Fibroblast of gingiva (primary cell): ENCODE measurements around the gene IPCEF1.
"Not testable (repeated sequence)": the region's sequence is repeated elsewhere in the genome, so short reads cannot be mapped to it uniquely, and the experiment has no call there.

Experiments used
- DNase-seq: peaks from one replicate; pipeline ENCODE4 v3.0.0-alpha.2; 2011; ENCODE audit warnings: low read depth

IPCEF1 gene

DNA sequence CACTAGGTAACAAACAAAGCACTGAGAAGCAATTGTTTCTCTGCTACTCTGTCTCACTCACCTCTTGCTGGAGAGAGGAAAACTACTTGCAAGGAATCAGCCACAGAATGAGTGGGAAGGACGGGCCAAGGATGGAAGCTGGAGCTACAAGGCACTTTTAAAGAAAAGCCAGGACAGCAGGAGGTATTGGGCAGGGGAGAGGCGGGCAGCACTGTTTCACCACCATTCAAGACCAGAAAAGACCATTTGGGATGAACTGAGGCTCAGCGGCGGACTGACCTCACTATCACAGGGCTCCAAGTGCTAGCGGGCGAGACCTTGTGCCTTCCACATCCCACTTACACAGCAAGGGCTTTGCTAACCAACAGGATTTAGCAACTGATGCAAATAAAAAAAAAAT is 137.4 kb downstream of the IPCEF1 start:
- no peak for DNase-seq

GRCh38 chr6:154218787-154219186 is 137.8 kb downstream of the IPCEF1 start:
- no peak for DNase-seq

- DNase-seq: no peak
Observed at GRCh38 chr6:154218301-154218700, 138.3 kb downstream of the IPCEF1 start.

GRCh38 chr6:154213782-154214181 is 142.8 kb downstream of the IPCEF1 start:
- no peak for DNase-seq

DNA sequence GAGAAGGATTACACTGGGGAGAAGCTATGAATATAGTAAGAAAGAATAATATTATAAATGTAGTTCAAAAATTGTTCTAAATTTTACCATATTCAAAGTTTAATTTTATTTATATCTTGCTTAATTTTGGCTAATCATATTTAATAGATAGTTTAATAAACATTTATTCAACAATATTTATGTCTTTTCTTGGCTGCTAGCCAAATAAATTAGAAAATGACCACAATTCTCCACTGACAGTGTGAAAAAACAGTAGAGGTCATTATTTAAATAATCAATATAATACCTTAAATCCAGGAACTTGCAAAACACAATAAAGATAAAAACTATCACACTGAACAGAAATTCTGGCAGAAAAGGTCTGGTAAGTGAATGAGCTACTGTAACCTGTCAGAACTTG is 145.9 kb downstream of the IPCEF1 start:
- no peak for DNase-seq

DNA sequence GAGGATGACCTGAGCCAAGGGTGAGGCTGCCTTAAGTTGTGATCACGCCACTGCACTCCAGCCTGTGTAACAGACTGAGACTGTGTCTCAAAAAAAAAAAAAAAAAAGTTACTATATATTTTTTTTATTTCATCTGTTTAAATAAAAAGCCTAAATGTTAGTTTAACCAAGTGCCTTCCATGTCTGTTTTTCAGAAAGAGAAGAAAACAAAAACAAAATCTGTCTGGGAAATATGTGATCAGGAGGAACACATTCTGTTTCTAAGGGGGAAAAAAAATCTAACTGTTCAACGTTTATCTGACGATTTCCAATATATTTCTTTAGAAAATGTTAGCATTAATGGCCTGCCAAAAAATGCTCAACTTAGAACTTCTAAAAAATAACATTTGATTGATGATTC is 147.0 kb downstream of the IPCEF1 start:
- no peak for DNase-seq

- DNase-seq: no peak
Observed at GRCh38 chr6:154206996-154207395, 149.6 kb downstream of the IPCEF1 start.

- DNase-seq: no peak
Observed at GRCh38 chr6:154206141-154206540, 150.5 kb downstream of the IPCEF1 start.

GRCh38 chr6:154202958-154203357 is 153.6 kb downstream of the IPCEF1 start:
- no peak for DNase-seq

DNA sequence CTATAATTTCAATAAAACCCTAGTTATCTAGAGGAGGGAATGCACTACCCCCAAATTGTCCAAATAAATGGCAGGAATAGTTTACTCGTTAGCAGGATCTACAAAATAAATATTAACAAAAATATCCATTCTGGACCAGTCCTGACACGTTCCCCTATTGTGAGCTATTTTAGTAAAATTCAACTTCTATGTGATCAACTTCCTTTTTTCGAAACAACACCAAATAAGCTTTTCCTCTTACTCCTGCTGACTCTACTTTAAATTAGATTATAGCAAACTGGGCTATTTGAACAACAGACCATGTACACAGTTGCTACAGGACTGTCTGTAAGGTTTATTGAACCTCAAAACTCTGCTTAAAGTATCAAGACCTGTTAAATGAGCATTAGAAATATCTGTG is 154.3 kb downstream of the IPCEF1 start:
- DNase-seq: no peak

- not testable (repeated sequence) for DNase-seq
Observed at GRCh38 chr6:154201688-154202087, 154.9 kb downstream of the IPCEF1 start.

DNA sequence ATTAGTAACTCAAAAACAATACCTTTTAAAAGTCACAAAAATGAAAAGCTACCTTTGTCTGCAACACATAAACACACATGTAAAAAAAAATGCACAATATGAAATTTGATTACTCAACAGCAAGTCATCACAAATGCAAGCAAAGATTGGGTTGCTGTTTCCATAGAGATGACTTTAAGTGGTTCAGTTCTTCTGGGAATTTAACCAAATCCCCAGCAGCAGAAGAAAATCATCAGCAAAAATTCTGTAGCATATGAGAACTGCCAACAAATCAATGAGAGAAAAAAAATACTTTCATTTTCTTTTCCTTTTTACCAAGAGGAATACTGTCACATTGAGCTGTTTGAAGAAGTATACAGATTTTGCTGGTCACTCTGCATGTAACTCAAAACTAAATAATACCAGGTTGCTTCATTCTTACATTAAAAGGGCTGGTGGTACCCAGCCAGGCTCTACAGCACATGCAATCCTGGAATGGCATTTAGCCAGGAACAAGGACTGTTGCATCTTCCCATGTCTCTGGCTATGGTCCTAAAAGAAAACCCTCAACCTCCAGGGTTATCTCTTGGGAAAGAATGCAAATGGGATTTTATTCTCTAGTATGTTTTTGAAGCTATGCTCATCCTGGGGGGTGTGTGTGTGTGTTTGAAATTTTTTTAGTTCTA is 159.3 kb downstream of the IPCEF1 start:
- peak; percentile 83 for DNase-seq

GRCh38 chr6:154196333-154196885 is 160.2 kb downstream of the IPCEF1 start:
- no peak for DNase-seq

DNA sequence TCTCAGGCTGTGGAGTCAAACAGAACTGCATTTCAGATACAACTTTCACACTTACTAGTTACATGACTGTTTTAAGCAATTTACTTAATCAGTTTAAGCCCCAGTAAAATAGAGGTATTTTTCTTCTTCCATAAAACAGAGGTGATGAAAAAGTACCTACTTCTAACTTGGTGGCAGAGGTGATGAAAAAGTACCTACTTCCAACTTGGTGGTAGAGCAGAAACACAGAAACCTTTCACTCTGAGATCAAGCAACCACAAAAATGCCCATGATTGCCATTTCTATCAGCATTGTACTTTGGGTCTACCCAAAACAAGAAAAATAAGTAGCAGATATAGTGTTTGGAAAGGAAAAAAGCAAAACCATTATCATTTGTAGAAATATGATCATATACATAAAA is 168.9 kb downstream of the IPCEF1 start:
- DNase-seq: no peak

DNA sequence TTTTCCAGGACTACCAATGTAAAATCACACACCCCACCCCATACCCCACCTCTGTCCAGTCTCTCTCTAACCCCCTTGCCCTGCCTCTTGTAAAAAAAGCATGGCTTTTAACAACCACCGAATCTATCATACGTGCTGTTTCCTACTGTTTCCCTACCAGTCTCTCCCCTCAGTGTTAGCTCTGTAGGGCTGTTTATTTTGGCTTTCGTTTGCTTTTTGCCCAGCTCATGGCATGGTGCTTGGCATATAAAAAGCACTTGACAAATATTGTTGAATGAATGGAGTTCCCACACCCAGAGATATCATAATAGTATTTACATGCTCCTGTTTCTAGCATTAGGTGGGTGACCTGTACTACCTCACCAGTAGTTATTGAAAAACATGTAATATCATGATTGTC is 169.4 kb downstream of the IPCEF1 start:
- DNase-seq: no peak

DNA sequence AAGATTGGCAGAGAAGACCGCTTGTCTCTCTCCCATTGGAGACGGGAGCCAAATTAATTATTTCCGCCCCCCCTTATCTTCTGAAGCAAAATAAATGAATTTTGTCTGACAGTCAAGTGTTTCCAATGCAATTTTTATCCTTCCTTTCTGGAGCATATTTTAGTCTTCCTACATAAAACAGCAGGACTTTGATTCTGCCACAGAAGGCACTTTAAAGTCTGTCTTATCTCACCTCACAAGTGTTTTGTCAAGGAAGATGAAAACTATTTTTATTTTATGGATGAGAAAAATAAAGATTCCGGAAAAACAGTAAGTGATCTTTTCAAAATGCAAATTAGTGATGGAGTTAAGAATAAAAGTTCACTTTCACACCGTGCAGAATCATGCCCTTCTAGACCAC is 177.2 kb downstream of the IPCEF1 start:
- DNase-seq: no peak

DNA sequence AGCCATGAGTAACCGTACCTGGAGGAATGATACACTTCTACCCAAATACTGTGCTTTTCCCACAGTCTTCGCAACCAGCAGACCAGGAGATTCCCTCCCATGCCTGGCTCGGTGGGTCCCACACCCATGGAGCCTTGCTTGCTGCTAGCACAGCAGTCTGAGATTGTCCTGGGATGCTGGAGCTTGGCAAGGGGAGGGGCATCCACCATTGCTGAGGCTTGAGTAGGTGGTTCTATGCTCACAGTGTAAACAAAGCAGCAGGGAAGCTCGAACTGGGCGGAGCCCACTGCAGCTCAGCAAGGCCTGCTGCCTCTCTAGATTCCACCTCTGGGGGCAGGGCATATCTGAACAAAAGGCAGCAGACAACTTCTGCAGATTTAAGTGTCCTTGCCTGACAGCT is 184.2 kb downstream of the IPCEF1 start:
- DNase-seq: not testable (repeated sequence)

GRCh38 chr6:154170106-154170505 is 186.5 kb downstream of the IPCEF1 start:
- DNase-seq: no peak

DNA sequence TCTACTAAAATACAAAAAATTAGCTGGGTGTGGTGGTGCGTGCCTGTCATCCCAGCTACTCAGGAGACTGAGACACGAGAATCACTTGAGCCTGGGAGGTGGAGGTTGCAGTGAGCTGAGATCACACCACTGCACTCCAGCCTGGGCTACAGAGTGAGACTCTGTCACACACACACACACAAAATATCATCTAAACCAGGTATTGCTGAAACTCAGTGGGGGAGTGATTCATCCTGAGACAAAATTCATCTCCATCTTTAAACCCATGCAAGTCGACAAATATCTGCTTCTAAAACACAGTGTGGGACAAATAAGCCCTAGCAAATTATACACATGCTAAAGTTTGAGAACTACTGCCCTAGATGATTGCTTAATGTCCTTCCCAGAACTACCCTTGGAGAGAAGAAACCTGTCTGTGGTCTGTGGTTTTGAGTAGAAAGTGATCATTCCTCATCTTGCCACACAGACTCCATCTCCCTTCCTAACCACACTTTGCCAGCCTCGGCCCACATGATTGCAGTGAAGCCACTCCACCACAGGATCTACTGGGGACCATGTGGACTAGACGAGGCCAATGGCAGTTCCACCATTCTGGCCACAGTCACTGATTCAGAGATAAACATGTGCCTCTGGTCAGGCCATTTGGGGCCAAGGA is 187.3 kb downstream of the IPCEF1 start:
- peak; percentile 10 for DNase-seq

DNA sequence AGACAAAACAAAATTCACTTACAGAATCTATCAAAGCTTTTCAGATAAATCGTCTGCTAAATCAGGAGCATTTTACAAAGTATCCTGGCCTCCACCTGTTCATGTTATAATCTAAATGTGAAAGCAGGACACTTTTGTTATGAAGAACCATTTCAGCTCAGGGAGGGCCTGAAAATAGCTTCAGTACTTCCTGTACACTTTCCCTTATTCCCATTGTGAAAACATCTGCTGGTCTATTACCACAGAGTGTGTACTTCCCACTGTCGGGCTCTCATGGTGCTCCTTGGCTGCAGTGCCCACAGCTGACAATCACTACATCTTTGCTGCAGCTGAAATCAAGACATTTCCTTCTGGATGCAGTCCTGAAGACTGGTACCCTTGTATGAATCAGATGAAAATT is 189.5 kb downstream of the IPCEF1 start:
- DNase-seq: no peak

- DNase-seq: no peak
Observed at GRCh38 chr6:154166140-154166539, 190.5 kb downstream of the IPCEF1 start.

DNA sequence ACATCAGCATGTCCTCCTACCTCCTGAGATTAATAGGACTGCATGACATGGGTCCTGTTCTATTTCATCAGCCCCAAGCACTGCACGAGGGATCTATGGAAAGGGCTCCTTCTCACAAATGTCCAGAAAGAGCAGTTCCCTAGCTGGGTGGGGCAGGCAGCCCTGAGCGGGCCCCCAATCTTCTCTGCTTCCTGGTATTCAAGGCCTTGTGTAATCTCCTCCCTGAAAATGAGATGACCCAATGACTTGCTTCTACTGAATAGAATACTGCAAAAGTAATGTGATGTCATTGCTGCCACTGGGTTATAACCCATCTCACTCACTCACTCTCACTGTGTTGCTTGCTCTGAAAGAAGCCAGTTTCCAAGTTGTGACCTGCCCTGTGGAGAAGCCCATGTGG is 191.1 kb downstream of the IPCEF1 start:
- no peak for DNase-seq

DNA sequence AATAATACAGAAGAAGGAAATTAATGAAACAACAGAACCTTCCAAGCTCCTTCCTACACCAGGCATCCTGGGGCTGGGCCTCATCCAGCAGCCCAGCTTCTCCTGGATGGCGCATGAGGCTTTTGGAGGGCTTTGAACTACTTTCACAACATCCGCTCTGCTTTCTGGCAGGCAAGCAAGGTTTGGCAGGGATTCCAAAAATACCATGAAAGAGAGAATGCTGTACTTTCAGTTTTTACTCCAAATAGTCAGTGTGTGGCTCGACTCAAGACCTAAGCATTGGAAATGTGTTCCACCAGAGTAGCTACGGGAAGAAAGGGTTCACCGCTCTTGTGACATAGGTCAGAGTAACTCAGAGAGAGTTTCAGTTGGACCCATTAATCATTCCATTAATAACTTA is 192.2 kb downstream of the IPCEF1 start:
- peak; percentile 93 for DNase-seq

- no peak for DNase-seq
Observed at GRCh38 chr6:154161689-154162088, 194.9 kb downstream of the IPCEF1 start.
